ELF-1 (cell line): Measurements from ENCODE around the gene FAM114A1.
A peak's percentile ranks its signal among the peaks of the same experiment; 100 is the strongest.

Source experiments
- DNase-seq: peaks from one replicate; pipeline ENCODE4 v3.0.0-alpha.2; 2016; ENCODE audit warnings: low read depth, low spot score

Gene FAM114A1

GRCh38 chr4:38867478-38868058 lies at the start of gene FAM114A1:
FAM114A1 (plus strand) TSS chr4:38867806; CDS start chr4:38878079, 10,273 bp downstream.
- DNase-seq: peak; percentile 43

- peak; percentile 59 for DNase-seq
Measured at GRCh38 chr4:38818441-38818976, 49.1 kb upstream of the FAM114A1 start.

DNA sequence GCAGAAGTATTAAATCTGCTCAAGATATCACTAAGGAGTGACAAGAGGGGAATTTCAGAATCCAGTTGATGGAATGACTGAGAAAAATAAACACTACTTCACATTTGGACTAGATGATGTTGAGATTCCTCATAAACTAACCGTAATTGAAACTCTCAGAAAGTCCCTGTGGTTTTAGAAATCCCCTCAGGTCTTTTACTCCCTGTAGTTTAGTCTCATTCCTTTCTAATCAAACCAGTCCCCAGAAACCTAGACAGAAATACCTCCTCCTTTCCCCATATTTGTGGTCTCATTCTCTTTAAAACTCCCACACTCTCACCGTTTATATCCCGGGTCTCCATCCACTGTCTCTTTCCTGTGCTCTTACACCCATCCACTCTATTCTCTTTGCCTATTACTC lies 48.0 kb upstream of the FAM114A1 start:
- no peak for DNase-seq

- no peak for DNase-seq
Measured at GRCh38 chr4:38820329-38821061, 47.1 kb upstream of the FAM114A1 start.

DNA sequence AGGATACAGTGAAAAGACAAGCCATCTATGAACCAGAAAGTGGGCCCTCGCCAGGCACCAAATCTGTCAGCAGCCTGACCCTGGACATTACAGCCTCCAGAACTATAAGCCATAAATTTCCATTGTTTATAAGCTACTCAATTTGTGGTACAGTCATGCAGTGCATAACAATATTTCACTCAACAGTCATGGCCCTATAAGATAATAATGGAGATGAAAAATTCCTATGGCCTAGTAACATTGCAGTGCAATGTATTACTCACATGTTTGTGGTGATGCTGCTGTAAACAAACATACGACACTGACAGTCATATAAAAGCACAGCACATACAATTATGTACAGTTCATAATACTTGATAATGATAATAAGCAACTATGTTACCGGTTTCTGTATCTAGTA lies 45.9 kb upstream of the FAM114A1 start:
- DNase-seq: no peak

DNA sequence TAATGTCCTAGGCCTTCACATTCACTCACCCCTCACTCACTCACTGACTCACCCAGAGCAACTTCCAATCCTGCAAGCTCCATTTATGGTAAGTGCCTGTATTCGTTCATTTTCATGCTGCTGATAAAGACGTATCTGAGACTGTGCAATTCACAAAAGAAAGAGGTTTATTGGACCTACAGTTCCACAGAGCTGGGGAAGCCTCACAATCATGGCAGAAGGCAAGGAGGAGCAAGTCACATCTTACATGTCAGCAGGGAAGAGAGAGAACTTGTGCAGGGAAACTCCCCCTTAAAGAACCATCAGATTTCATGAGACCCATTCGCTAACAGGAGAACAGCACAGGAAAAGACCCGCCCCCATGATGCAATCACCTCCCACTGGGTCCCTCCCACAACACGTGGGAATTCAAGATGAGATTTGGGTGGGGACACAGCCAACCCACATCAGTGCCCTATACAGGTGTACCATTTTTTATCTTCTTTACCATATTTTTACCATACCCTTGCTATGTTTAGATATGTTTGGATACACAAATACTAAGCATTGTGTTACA lies 44.8 kb upstream of the FAM114A1 start:
- no peak for DNase-seq

DNA sequence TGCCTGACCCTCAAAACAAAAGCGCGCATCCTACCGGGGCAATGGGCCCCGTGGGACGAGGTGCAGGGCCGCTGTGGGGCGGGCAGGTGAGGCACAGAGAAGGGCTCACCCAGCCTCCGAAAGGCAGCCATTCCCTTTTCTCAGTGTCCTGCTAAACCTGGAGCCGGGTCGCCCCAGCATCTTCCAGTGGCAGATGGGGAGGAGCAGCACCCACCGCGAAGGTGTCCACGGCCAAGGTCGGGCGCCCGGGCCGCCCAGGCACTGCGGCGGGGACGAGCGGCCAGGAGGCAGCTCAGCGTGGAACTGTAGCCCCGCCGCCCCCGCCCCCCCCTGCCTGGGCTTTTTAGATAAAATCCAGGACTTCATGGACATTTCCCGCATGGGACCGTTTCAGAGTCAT lies 43.8 kb upstream of the FAM114A1 start:
- no peak for DNase-seq

GRCh38 chr4:38829237-38829636 lies 38.4 kb upstream of the FAM114A1 start:
- no peak for DNase-seq

- DNase-seq: no peak
Measured at GRCh38 chr4:38831653-38832052, 36.0 kb upstream of the FAM114A1 start.

- DNase-seq: no peak
Measured at GRCh38 chr4:38832206-38832605, 35.4 kb upstream of the FAM114A1 start.

DNA sequence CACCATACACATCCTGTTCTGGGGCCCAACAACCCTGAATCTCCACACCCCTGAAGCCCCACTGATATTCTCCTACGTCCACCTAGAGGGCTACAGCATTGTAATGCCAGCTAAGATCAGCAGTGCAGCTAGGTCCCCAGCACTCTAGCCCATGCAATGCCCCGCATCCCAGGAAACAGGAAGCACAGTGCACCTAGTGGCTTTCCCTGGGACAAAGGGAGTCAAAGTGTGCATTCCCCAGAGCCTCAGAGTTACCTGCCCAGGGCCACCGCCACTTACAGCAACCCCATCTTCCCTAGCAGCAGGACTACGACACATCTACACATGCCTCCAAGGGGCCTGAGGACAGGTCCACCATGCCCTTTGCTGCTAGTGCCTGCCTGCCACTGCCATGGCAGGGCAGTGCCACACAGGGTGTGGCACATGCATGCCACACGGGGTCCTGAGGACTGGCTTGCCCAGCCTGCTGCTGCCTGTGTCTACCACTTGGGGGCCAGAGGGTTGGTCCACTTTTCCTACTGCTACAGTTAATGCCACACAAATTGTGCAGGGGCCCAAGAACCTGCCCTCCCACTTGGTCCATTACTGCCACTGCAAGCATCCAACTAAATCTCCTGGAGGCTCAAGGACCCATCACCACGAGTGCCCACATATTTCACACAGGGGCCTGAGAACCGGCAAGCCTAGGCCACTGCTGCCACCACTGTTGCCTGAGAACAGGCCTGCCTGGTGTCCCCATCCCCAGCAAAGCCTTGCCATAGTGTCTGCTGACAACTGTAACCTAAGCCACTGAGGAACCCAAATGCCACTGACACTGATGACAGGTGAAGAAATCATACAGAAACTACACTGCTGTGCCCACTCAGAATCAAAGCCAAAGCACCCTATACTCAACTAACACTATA lies 34.7 kb upstream of the FAM114A1 start:
- no peak for DNase-seq

- no peak for DNase-seq
Measured at GRCh38 chr4:38834570-38834969, 33.0 kb upstream of the FAM114A1 start.

- DNase-seq: no peak
Measured at GRCh38 chr4:38837334-38837733, 30.3 kb upstream of the FAM114A1 start.

DNA sequence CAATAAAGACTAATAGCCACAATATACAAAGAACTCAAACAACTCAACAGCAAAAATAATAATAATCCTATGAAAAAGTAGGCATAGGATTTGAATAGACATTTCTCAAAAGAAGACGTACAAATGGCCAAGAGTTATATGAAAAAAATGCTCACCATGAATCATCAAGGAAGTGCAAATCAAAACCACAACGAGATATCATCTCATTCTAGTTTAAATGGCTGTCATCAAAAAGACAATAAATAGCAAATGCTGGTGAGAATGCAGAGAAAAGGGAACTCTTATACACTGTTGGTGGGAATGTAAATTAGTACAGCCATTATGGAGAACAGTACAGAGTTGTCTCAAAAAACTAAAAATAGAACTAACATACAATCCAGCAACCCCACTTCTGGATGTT lies 29.8 kb upstream of the FAM114A1 start:
- DNase-seq: no peak

DNA sequence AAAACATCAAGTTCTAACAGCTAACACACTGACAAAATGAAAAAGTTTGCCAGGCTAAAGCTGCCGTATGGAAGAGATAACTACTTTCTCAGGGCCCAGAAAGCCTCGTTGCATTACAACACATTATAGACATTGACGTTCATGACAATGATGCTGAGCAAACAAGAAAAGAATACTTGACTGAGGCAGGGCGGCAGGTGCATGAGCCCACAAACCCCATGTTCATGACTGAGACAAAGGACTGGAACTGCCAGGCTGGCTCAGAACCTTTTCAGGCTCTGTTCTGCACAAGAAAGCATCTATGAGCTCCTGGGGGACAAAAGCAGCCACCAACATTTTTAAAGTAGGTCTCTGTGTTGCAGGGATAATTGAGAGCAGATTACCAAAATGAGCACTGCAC lies 24.6 kb upstream of the FAM114A1 start:
- DNase-seq: no peak

GRCh38 chr4:38846015-38846414 lies 21.6 kb upstream of the FAM114A1 start:
- DNase-seq: no peak

DNA sequence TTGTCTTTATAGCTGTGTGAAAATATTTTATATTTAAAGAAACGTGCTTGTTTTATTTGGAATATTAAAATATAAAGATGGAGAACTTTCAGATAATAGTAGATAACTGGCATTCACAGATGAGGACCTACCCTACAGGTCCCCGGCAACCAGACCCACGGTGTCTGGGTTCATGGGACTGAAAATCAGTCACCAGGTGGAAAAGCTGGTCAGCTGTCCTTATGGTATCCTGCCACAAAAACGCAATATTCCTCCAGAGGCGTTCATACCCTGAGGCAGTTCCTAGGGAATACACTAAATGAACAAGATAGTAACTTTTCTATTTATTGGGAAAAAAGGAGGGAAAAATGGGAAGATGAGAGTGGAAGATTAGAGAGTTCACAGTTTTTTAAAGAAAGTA lies 12.1 kb upstream of the FAM114A1 start:
- DNase-seq: no peak

DNA sequence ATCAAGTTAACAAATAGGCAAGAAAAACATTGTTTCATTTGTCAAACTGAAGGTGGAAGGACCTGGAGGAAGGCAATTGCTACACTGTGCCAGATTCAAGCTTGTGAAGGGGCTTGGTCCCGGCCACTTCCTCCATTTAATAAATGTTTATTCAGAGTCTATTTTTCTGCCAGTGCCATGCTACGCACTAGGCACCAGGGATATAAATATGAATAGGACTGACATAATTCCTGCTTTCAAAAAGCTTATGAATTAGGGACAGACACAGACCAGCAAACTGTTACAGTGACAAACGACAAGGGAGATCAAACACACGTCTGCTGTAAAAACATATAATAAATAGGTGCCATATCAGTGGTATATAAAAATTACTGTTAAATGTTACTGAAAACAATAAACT lies 11.6 kb upstream of the FAM114A1 start:
- no peak for DNase-seq

DNA sequence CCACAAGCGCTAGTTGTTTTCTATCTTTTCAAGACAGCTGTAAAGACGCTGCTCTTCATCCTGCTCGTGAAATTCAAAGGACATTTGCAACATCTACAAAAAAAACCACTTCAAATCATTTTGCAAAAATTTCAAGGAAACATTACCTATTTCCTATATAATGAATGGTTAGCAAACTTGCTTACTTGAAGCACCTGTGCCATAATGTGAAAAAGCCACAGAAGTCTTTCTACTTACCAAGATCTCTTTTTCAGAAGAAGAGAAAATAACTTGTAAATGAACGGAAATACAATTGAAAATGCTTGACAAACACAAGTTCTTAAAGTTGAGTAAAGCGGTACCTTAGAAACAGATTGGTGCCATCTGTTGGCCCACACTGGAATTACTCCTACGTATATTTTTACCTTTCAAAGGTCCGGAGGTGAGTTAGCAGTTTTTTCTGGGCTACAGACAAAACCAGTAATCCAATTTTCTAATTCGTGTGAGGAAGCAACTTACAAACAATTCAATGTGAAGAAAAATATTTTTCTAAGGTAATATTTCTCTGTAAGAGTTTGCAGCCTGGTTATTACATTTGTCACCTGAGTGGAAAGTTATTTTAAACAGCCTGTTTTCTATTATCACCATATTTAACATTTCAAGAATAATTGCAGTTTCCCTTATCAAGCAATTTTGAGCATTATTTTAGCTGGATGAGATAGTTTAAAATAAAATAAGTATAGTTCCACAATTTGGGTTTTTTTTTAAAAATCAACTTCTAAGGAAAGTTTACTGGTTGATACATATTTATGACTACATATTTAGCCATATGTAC lies 10.9 kb upstream of the FAM114A1 start, which contains the start of gene TLR6:
TLR6 (minus strand) TSS at position 294 of the 814 bp plus-strand sequence. CDS start 27,344 bp downstream, outside the sequence.
- DNase-seq: peak; percentile 70

DNA sequence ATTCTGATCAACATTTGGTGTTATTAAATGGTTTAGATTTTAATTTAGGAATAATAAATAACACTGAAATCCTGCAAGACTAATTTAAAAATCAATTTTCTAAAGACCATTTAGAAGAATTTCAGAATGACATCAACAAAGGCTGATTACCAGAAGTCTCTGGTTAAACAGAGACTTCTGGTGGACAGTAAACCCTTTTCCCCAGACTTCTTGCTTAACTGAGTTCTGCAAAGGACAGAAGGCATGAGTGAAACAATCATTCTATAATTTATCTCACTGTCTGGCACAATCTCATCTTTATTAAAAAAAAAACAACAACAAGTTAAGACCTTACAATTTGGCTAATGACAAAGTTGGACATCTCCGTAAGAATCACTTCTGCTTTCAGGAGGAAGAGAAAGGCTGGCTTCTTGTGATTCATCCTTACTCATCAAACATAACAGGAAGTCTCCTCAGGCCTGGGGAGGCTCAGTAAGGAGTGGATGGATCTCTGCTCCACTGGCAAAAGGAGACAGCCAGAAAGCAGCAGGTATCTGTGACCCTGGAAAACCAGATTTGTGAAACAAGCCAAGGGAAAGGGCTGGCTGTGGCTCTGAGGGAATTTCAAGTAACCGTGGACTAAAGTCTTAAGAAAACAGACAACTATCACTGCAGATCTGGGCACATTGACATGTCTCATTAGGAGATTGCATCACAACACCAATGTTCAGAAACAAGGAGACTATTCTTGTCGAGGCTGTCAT lies 10.1 kb upstream of the FAM114A1 start:
- peak; percentile 52 for DNase-seq
